GM18867 (cell line): Measurements from ENCODE around the gene METTL1.
"Not testable (repeated sequence)": the region's sequence is repeated elsewhere in the genome, so short reads cannot be mapped to it uniquely, and the experiment has no call there.

ENCODE experiments used
- ATAC-seq: cut with Tn5 transposase; IDR thresholded peaks from one replicate; pipeline ENCODE4 v1.9.1; 2021; ENCODE audit warnings: mild to moderate bottlenecking, moderate library complexity; ENCODE audit not compliant: unreplicated experiment

Gene METTL1

DNA sequence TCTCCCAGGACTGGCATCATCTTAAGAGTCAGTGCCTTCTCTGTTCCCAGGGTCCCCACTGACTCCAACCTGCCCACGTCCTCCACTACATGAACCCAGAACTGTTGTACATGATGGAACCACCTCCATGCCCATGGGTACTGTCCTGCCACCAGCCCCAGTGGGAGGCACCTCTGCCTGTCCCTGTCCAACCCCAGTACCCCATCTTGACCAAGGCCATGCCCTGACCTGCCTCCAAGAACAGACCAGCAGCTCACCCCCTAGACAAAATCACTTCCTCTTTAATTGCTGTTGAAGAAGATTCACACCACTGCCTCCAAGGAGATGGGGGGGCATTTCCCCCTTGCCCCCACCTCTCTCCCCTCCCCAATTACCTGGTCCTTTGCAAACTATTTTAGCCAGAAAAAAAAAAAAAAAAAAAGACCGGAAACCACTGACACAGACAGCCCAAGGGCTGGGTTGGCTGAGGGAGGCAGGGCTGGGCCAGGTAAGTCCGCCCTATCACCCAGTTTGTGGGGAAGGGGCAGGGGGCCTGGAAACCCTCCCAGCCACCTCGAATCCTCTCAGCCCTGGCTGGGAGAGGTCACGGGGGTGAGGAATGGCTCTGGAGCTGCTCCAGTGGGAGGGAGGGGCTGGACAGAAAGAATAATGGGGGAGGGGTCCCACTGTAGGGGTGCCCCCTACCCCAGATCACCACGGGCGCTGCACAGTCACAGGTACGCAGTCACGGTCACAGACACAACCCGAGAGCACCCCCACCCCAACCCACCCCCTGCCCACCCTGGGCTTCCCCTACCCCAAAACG is 46.8 kb downstream of the METTL1 start:
- ATAC-seq: no peak

DNA sequence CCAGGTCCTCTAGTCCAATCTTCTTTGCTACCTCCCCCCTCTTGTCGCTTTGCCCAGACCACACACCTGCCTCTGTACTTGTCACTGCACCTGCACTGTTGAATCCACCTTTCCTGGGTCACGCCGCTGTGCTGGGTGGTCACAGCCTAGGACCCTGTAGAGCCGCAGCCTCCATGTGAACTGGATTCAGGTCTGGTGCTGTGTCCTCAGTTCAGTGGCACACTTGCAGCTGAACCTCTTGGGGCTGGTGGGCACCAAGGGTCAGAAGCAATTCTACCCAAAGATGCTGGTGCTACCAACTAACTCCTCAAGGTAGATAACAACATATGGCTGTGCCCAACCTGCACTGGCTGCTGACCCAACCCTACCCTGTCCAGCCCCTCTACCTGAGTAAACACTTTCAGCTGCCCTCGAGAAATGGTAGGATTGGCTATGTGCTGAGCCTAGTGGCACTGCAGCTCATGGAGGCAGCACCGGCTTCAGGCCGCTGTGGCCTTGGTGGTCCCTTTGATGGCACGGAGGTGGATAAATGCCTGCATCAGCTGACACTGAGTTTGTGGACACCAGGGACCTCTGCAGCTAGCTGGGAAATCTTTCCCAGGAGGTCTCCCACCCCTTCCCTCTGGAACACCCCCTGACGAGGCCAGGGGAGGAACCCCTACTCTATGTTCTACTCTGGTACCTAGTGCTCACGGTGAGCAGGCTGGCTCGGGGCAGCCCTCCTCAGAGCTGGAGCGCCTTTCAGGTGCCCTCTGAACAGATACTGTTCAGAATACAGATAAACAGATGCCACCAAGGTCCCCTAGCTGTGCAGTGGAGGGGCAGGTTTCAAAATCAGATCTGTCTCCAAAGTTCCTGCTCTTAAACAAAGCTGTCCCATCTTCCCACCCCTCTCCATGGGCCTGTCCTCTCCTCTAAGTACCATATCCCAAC is 47.6 kb downstream of the METTL1 start:
- ATAC-seq: no peak

DNA sequence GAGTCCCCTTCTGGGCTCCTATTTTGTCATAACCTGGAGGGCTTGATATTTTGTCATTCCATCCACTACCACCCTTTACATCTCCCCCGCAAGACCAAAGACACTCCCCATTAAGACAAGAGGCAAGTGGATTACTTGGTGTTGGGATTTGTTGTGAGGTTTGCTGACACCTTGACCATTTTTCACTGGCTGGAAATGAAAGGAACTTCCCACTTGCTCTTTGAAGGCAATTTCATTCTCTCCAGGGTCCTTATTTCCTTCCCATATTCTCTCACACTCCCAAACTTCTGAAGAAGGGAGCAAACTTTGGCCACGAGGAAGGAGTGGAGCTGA is 48.3 kb downstream of the METTL1 start:
- no peak for ATAC-seq

DNA sequence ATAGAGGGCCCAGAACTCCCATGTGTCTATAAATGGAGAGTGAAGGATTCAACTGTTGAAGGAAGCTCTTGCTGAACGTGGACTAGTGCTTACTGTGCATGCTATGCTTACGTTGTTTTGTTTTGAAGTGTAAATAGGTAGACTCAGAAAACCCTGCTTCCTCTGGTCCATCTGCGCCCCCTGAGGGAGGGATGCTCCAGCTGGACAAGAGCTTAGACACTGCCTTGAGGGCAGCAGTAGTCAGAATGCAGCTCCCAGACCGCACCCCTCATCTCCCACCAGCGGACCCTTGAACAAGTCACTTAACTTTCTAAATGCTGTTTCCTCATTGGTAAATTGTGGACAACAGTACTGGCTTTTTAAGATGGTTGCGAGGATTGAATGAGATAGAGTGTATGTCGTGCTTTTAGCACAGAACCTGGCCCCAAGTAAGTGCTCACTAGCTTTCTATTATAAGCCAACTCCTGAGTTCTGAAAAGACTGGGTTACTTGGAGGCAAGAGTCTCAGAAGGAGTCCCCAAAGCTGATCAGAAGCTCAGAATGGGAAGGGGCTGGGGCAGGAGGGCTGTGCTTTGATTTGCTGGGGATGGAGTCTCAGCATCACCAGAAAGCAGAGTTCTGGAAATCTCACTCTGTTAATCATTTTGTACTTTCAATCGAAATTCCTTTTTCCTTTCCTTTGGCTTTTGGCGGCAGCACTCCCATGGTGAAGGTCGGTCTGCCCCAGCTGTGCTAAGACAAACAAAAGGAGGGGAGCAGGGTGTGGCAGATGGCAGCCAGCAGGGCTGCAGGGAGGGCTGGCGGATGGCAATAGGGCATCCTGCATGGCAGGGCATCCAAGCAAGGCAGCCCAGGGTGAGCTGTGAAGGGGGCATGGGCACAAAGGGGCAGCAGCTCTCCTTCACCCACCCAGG is 48.9 kb downstream of the METTL1 start:
- no peak for ATAC-seq

DNA sequence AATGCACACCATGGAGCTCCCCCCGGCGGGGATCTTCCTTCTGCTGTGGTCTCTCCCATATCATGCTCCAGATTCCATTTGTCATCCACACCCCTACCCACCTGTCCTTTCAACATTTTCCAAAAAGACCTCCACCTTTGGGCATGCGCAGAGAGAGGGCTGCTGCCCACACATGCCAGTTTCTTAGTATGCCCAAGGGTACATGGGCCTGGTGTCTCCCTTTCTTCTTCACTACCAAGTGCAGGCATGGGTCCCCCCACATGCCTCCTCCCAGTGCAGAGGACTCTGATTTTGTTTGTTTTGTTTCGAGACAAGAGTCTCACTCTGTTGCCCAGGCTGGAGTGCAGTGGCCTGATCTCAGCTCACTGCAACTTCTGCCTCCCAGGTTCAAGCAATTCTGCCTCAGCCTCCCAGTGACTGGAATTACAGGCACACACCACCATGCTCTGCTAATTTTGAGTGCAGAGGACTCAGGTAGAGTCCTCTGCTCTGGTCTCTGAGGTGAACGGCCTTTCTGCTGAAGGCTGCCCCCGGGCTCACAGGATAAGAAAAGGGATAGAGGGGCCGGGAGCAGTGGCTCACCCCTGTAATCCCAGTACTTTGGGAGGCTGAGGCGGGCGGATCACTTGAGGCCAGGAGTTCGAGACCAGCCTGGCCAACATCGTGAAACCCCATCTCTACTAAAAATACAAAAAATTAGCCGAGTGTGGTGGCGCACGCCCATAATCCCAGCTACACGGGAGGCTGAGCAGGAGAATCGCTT is 49.9 kb downstream of the METTL1 start:
- not testable (repeated sequence) for ATAC-seq

DNA sequence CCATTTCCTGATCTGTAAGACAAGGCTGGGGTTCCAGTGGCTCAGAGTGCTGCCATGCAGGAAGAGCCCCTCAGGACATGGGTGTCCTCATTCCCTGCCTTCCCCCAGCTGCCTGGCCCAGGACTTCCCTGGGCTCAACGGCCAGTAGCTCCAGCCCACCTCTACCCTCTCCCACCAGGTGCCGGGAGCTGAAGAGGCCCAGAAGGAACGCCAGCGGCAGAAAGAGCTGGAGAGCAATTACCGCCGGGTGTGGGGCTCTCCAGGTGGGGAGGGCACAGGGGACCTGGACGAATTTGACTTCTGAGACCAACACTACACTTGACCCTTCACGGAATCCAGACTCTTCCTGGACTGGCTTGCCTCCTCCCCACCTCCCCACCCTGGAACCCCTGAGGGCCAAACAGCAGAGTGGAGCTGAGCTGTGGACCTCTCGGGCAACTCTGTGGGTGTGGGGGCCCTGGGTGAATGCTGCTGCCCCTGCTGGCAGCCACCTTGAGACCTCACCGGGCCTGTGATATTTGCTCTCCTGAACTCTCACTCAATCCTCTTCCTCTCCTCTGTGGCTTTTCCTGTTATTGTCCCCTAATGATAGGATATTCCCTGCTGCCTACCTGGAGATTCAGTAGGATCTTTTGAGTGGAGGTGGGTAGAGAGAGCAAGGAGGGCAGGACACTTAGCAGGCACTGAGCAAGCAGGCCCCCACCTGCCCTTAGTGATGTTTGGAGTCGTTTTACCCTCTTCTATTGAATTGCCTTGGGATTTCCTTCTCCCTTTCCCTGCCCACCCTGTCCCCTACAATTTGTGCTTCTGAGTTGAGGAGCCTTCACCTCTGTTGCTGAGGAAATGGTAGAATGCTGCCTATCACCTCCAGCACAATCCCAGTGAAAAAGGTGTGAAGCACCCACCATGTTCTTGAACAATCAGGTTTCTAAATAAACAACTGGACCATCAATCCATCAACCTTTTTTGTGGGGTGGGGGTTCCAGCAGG is 51.0 kb downstream of the METTL1 start:
- ATAC-seq: no peak

DNA sequence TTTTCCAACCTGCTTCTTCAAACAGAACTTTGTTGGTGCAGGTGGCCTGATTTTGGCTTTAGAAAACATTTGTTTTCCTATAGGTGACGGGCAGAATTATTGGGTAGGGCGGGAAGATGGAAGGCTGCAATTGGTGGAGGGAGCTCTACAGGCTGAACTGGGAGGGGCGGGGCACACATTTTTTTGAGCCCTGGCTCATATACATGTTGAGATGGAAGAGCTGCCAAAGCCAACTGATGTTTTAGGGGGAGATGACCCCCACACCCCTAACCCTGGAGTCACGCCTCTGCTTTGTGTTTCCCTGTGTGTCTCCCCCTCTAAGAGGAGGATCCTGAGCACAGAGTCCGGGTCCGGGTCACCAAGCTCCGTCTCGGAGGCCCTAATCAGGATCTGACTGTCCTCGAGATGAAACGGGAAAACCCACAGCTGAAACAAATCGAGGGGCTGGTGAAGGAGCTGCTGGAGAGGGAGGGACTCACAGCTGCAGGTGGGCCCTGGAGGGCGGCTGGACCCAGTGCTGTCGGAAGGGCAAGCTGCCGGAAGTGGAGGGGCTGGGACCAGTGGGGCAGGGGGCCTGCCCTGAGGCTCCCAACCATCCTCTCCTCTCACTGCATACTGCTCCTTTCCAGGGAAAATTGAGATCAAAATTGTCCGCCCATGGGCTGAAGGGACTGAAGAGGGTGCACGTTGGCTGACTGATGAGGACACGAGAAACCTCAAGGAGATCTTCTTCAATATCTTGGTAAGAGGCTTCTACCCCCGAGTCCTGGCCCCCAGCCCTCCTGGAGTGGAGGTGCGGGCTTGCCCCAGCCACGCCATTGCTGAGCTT is 51.9 kb downstream of the METTL1 start:
- no peak for ATAC-seq

DNA sequence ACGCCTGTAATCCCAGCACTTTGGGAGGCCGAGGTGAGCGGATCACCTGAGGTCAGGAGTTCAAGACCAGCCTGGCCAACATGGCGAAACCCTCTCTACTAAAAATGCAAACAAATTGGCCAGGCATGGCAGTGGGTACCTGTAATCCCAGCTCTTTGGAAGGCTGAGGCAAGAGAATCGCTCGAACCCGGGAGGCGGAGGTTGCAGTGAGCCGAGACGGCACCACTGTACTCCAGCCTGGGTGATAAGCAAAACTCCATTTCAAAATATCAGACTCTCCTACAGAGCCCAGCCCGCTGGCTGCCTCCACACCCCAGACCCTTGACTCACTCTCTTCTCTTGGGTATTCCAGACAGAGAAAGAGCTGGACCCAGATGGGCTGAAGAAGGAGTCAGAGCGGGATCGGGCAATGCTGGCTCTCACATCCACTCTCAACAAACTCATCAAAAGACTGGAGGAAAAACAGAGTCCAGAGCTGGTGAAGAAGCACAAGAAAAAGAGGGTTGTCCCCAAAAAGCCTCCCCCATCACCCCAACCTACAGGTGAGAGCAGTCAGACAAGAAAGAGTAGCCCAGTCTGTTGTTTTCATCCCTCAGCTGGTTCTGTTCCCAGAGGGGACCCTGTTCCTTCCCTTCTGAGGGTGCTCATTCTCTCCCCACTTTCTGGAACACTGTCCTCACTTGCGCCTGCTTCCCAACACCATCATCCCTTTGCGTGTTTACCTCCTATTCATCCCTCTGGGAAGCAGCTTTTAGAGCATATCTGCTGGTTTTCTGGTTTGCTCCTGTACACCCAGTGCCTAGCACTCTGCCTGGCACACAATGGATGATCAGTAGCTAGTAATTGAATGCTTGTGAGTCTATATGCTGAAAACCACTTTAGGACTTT is 53.0 kb downstream of the METTL1 start:
- no peak for ATAC-seq
